Progenitor cell of endocrine pancreas (in vitro differentiated cells): ENCODE results near the gene GMDS. TPM values are rescaled to one million over a fixed set of nuclear protein-coding genes. Genes with fewer than 3 reads are reported as not detected.

Source experiments
- DNase-seq: peaks from one replicate; pipeline ENCODE4 v3.0.0; 2021; ENCODE audit warnings: low spot score; ENCODE audit not compliant: unreplicated experiment
- H3K27ac Mint-ChIP-seq: 2 replicates; pipeline ENCODE4 v1.8.0; 2021; ENCODE audit warnings: mild to moderate bottlenecking, moderate library complexity, mixed read lengths
- H3K27me3 Mint-ChIP-seq: 2 replicates; pipeline ENCODE4 v1.8.0; 2021; ENCODE audit warnings: mixed read lengths
- H3K36me3 Mint-ChIP-seq: 2 replicates; pipeline ENCODE4 v1.8.0; 2022; ENCODE audit warnings: mixed read lengths; ENCODE audit not compliant: insufficient read depth
- H3K4me1 Mint-ChIP-seq: 2 replicates; pipeline ENCODE4 v1.8.0; 2021; ENCODE audit warnings: low read depth, mixed read lengths
- H3K4me3 Mint-ChIP-seq: 2 replicates; pipeline ENCODE4 v1.8.0; 2021; ENCODE audit warnings: low read depth, mild to moderate bottlenecking, moderate library complexity, mixed read lengths
- H3K9me3 Mint-ChIP-seq: 2 replicates; pipeline ENCODE4 v1.8.0; 2021; ENCODE audit warnings: low read depth, mixed read lengths
- total RNA-seq: library from RNA; stranded (reverse); gene quantifications from 2 replicates; pipeline ENCODE4 v1.2.1, GENCODE V29; 2021
- TF ChIP-seq, protein P1 (sequence below): fragments of 200-600 bp; sonication (generic); IDR thresholded peaks from one replicate; pipeline ENCODE4 v1.5.0; 2021; ENCODE audit warnings: antibody characterized with exemption, mild to moderate bottlenecking; ENCODE audit not compliant: unreplicated experiment

GMDS gene
- total RNA-seq, 1 donor from 2014 or later = 17.2 TPM

DNA sequence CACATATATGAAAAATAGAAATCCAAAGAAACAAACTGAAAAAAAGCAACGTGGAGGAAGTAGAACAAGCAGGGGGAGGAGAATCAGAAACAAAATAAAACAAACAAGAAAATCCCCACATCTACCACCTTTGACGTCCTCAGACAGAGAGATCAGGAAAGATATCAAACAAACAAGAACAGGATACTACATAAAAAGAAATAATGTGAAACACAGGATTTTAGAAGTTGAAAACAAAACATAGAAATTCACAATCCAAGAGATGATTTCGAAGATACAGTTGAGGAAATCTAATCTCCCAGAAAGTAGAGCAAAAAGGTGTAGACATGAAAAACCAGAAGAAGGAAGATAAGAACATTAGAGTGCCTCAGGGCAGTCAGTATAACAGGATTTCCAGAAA is 514.5 kb downstream of the GMDS start:
- H3K4me3 Mint-ChIP-seq = no peak overlapping the region
- peaks cover 15% of the 10 kb centered on the region for H3K27me3 Mint-ChIP-seq
- H3K36me3 Mint-ChIP-seq = peaks cover 2% of the 10 kb centered on the region
- H3K9me3 Mint-ChIP-seq = peaks cover 9% of the 10 kb centered on the region
- TF ChIP-seq, protein P1, sequence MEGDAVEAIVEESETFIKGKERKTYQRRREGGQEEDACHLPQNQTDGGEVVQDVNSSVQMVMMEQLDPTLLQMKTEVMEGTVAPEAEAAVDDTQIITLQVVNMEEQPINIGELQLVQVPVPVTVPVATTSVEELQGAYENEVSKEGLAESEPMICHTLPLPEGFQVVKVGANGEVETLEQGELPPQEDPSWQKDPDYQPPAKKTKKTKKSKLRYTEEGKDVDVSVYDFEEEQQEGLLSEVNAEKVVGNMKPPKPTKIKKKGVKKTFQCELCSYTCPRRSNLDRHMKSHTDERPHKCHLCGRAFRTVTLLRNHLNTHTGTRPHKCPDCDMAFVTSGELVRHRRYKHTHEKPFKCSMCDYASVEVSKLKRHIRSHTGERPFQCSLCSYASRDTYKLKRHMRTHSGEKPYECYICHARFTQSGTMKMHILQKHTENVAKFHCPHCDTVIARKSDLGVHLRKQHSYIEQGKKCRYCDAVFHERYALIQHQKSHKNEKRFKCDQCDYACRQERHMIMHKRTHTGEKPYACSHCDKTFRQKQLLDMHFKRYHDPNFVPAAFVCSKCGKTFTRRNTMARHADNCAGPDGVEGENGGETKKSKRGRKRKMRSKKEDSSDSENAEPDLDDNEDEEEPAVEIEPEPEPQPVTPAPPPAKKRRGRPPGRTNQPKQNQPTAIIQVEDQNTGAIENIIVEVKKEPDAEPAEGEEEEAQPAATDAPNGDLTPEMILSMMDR = no peak
- H3K4me1 Mint-ChIP-seq = peaks cover 2% of the 10 kb centered on the region
- no peak for DNase-seq
- H3K27ac Mint-ChIP-seq = no peak overlapping the region

DNA sequence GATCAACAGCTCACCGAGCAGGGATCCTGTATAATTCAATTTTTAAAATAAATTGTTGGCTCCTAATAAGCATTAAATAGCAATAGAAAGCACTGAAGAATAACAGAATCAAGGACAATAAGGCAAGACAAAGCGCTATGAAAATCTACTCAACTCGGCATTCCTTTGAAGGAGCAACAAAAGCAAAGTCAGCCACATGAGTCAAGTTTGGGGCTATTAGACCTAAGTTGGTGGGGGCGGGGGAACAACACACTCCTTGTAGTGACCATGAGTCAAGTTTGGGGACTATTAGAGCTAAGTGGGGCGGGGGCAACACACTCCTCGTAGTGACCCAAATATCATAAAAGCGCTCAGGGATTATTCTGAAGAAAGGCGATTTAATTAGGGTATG is 515.7 kb downstream of the GMDS start:
- DNase-seq = no peak
- H3K9me3 Mint-ChIP-seq = peaks cover 9% of the 10 kb centered on the region
- peaks cover 18% of the 10 kb centered on the region for H3K27me3 Mint-ChIP-seq
- H3K27ac Mint-ChIP-seq = no peak overlapping the region
- H3K36me3 Mint-ChIP-seq = peaks cover 2% of the 10 kb centered on the region
- TF ChIP-seq, protein P1 = no peak
- H3K4me1 Mint-ChIP-seq = peaks cover 4% of the 10 kb centered on the region
- no peak overlapping the region for H3K4me3 Mint-ChIP-seq

DNA sequence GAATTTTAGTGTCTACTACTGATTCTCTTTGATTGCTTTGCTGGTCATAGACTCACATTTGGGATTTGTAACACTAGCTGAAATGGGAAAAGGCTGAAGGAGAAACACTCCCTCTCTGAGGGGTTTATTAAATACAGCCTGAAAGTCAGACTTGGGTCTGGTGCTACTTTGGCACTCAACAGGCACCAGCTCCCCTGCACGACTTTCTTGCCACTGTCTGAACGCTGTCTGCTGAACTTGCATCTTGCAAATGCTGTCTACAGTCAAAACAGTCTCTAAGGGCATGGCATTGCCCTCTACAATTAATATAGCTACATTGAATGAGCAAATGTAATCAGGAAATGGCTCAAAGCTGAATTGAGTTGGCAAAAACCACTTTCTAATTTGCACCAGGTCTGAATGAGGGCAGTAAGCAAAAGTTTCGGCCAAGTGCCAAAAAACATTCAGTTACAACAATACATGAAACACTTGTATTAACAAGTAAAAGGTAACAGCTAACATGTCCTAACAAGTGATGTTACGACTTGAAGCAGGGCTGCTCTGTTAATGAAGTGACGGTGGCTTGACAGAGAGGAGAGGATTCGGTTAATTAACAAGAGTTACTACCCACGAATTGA is 516.2 kb downstream of the GMDS start:
- Mint-ChIP-seq H3K27me3 (peaks cover 18% of the 10 kb centered on the region), H3K4me3 (no peak overlapping the region), H3K27ac (no peak overlapping the region), H3K4me1 (peaks cover 7% of the 10 kb centered on the region), H3K36me3 (peaks cover 2% of the 10 kb centered on the region), H3K9me3 (peaks cover 9% of the 10 kb centered on the region)
- DNase-seq = no peak
- TF ChIP-seq, protein P1 = no peak

DNA sequence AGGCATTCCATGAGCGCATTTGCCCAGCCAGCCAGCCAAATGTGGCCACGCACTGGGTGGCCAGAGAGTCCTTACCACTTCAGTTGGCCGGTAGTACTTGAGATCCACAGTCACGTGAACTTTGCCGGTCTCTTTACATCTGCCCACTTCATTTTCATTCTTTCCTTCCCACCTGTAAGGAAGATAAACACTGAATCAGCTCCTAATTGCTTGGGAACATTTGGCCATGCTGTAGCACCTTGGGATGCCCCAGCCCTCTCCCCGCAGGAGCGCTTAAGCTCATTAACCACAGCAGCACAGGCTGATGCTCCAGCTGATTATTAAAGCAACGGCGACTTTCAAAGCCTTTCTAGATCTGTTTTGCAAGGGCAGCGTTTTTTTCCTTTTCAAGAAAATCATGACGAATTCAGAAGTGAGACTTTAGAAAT is 519.0 kb downstream of the GMDS start:
- H3K27me3 Mint-ChIP-seq = peaks cover 22% of the 10 kb centered on the region
- no peak overlapping the region for H3K4me3 Mint-ChIP-seq
- no peaks in the 10 kb centered on the region for H3K36me3 Mint-ChIP-seq
- TF ChIP-seq, protein P1 = no peak
- peaks cover 11% of the 10 kb centered on the region for H3K4me1 Mint-ChIP-seq
- no peak for DNase-seq
- H3K9me3 Mint-ChIP-seq = peaks cover 6% of the 10 kb centered on the region
- no peak overlapping the region for H3K27ac Mint-ChIP-seq

DNA sequence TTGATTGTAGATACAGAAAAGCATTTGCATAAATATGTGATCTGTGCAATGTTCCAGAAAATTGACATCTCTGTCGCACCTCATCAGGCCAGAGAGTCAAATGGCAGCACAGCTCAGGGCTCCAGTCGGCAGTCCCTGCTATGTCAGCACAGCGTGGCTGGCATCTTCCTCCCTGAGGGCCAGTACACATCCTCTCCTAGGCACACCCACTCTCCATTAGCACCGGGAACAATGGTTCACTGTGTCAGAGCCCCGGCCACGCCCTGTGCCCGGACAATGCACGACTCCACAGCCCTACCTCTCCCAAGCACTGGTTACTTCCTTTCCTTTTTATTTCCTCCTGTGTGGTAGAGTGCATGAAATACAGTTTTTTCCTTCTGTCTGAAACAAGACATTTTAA is 520.8 kb downstream of the GMDS start:
- peaks cover 13% of the 10 kb centered on the region for H3K4me1 Mint-ChIP-seq
- no peaks in the 10 kb centered on the region for H3K36me3 Mint-ChIP-seq
- no peaks in the 10 kb centered on the region for H3K9me3 Mint-ChIP-seq
- peak overlapping the region; percentile 4 for H3K27ac Mint-ChIP-seq
- DNase-seq = no peak
- TF ChIP-seq, protein P1 = no peak
- peaks cover 18% of the 10 kb centered on the region for H3K27me3 Mint-ChIP-seq
- no peak overlapping the region for H3K4me3 Mint-ChIP-seq
